Hepatocyte (in vitro differentiated cells): ENCODE measurements around the gene ARFGAP1.
"Not testable (repeated sequence)": the region's sequence is repeated elsewhere in the genome, so short reads cannot be mapped to it uniquely, and the experiment has no call there.

Source experiments
- EZH2 ChIP-seq: fragments of 200-600 bp; sonication (generic); IDR thresholded peaks from 2 replicates; pipeline ENCODE4 v1.6.1; 2016; ENCODE audit warnings: antibody characterized with exemption, mild to moderate bottlenecking, borderline replicate concordance
- EZH2phosphoT487 ChIP-seq: fragments of 200-600 bp; sonication (generic); IDR thresholded peaks from one replicate; pipeline ENCODE4 v1.6.1; 2018; ENCODE audit warnings: antibody characterized with exemption, mild to moderate bottlenecking, low read depth, moderate library complexity; ENCODE audit not compliant: unreplicated experiment, severe bottlenecking
- TF ChIP-seq, protein P1 (sequence below): fragments of 200-600 bp; sonication (generic); IDR thresholded peaks from 2 replicates; pipeline ENCODE4 v1.5.1; 2016; ENCODE audit warnings: antibody characterized with exemption, mild to moderate bottlenecking; ENCODE audit not compliant: poor library complexity

DNA sequence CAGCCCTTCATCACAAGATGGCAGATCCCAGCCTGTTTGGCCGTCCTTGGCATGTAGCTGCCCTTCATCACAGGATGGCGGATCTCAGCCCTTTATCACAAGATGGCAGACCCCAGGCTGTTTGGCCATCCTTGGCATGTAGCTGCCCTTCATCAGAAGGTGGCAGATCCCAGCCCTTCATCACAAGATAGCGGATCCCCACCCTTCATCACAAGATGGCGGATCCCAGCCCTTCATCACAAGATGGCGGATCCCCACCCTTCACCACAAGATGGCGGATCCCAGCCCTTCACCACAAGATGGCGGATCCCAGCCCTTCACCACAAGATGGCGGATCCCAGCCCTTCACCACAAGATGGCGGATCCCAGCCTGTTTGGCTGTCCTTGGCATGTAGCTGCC is 62.4 kb downstream of the ARFGAP1 start:
- TF ChIP-seq, protein P1, sequence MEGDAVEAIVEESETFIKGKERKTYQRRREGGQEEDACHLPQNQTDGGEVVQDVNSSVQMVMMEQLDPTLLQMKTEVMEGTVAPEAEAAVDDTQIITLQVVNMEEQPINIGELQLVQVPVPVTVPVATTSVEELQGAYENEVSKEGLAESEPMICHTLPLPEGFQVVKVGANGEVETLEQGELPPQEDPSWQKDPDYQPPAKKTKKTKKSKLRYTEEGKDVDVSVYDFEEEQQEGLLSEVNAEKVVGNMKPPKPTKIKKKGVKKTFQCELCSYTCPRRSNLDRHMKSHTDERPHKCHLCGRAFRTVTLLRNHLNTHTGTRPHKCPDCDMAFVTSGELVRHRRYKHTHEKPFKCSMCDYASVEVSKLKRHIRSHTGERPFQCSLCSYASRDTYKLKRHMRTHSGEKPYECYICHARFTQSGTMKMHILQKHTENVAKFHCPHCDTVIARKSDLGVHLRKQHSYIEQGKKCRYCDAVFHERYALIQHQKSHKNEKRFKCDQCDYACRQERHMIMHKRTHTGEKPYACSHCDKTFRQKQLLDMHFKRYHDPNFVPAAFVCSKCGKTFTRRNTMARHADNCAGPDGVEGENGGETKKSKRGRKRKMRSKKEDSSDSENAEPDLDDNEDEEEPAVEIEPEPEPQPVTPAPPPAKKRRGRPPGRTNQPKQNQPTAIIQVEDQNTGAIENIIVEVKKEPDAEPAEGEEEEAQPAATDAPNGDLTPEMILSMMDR: not testable (repeated sequence)
- not testable (repeated sequence) for TF ChIP-seq EZH2, EZH2phosphoT487
